Keratinocyte (primary cell): Measurements from ENCODE around the gene WAS. TPM values are rescaled to one million over a fixed set of nuclear protein-coding genes. Genes with fewer than 3 reads are reported as not detected.

ENCODE experiments used
- DNase-seq: peaks from one replicate; pipeline ENCODE4 v3.0.0-alpha.2; 2011; ENCODE audit warnings: low read depth, missing footprints, low spot score
- FAIRE-seq: peaks from 2 replicates; lab custom pipeline; 2011; peaks lifted over from hg19 to GRCh38; lab: Jason Lieb, UNC
- H2AFZ ChIP-seq: 2 replicates; pipeline ENCODE4 v1.6.0; 2012; ENCODE audit warnings: low read length, control low read depth, inconsistent platforms; ENCODE audit not compliant: control insufficient read depth
- H3K27ac ChIP-seq: 2 replicates; pipeline ENCODE4 v1.5.1; 2011; ENCODE audit warnings: low read length; ENCODE audit not compliant: control insufficient read depth, insufficient read depth
- H3K27me3 ChIP-seq: 3 replicates; pipeline ENCODE4 v1.6.0; 2011; ENCODE audit warnings: low read length; ENCODE audit not compliant: control insufficient read depth, insufficient read depth; ENCODE audit errors: extremely low read depth
- H3K36me3 ChIP-seq, 2 experiments: 2 replicates in 1 of 2; 3 replicates in 1 of 2; pipeline ENCODE4 v1.5.1; 2011; ENCODE audit warnings: low read length in 2 of 2, mild to moderate bottlenecking in 1 of 2; ENCODE audit not compliant: control insufficient read depth in 2 of 2, insufficient read depth in 2 of 2; ENCODE audit errors: extremely low read depth in 1 of 2
- H3K4me1 ChIP-seq: 3 replicates; pipeline ENCODE4 v1.5.1; 2011; ENCODE audit warnings: low read length; ENCODE audit not compliant: control insufficient read depth, insufficient read depth; ENCODE audit errors: extremely low read depth
- H3K4me2 ChIP-seq: 3 replicates; pipeline ENCODE4 v1.6.0; 2011; ENCODE audit warnings: low read depth, low read length; ENCODE audit not compliant: control insufficient read depth, insufficient read depth; ENCODE audit errors: extremely low read depth
- H3K4me3 ChIP-seq, 3 experiments: fragments of 200-600 bp in 1 of 3; sonication (generic) in 1 of 3; 2 replicates in 2 of 3; 3 replicates in 1 of 3; pipeline ENCODE4 v1.5.1; 2011 to 2016; ENCODE audit warnings: low read length in 3 of 3, mild to moderate bottlenecking in 3 of 3, control low read depth in 2 of 3, inconsistent platforms in 1 of 3, low read depth in 1 of 3, mixed read lengths in 1 of 3, mixed run types in 1 of 3, moderate library complexity in 1 of 3; ENCODE audit not compliant: control insufficient read depth in 2 of 3, insufficient read depth in 2 of 3; ENCODE audit errors: extremely low read depth in 1 of 3
- H3K79me2 ChIP-seq: 2 replicates; pipeline ENCODE4 v1.6.0; 2012; ENCODE audit warnings: low read length; ENCODE audit not compliant: control insufficient read depth, insufficient read depth
- H3K9ac ChIP-seq: 3 replicates; pipeline ENCODE4 v1.6.0; 2011; ENCODE audit warnings: low read length; ENCODE audit not compliant: control insufficient read depth, insufficient read depth; ENCODE audit errors: extremely low read depth
- H3K9me1 ChIP-seq: 3 replicates; pipeline ENCODE4 v1.6.0; 2011; ENCODE audit warnings: low read length; ENCODE audit not compliant: control insufficient read depth, insufficient read depth; ENCODE audit errors: extremely low read depth
- H3K9me3 ChIP-seq: 2 replicates; pipeline ENCODE4 v1.5.1; 2012; ENCODE audit warnings: low read depth, low read length; ENCODE audit not compliant: control insufficient read depth
- H4K20me1 ChIP-seq: 3 replicates; pipeline ENCODE4 v1.6.0; 2011; ENCODE audit warnings: low read length; ENCODE audit not compliant: control insufficient read depth, insufficient read depth; ENCODE audit errors: extremely low read depth
- CTCF ChIP-seq, 3 experiments: IDR thresholded peaks in 1 of 3; conservative IDR thresholded peaks in 1 of 3; optimal IDR thresholded peaks in 1 of 3; 2 replicates in 2 of 3; 3 replicates in 1 of 3; pipeline versions ENCODE3 to v1.5.1; 2011; ENCODE audit warnings: low read length in 3 of 3, mild to moderate bottlenecking in 3 of 3, moderate library complexity in 2 of 3, control low read depth in 1 of 3, inconsistent platforms in 1 of 3; ENCODE audit not compliant: insufficient read depth in 2 of 3; ENCODE audit errors: extremely low read depth in 1 of 3
- EZH2 ChIP-seq: IDR thresholded peaks from one replicate; pipeline ENCODE4 v1.6.1; 2012; ENCODE audit warnings: inconsistent platforms, mild to moderate bottlenecking, low read length, moderate library complexity
- dilution Hi-C: fragments of 300-500 bp; cut with MboI; formaldehyde crosslinking; loops from one replicate; pipeline ENCODE4 v1.7.0; 2020; ENCODE audit warnings: low sequenced_read_pairs; ENCODE audit not compliant: extremely low pct_ligation_motif_present
- polyA plus RNA-seq, 5 experiments: library from polyadenylated mRNA; depleted of rRNA in 3 of 5; stranded (reverse) in 3 of 5; stranded (forward) in 1 of 5; unstranded in 1 of 5; fragments of >200 nt; gene quantifications; 1 replicate in 1 of 5; 2 replicates in 3 of 5; 3 replicates in 1 of 5; pipeline versions ENCODE4 v1.2.1 to v1.2.3, GENCODE V29; 2011 to 2012; ENCODE audit warnings: missing spikeins in 2 of 5, low read depth in 1 of 5, low replicate concordance in 1 of 5

Gene WAS
- polyA plus RNA-seq, 1 donor (not counting 4 experiments of a cell fraction or from before 2014, with no cell fraction given) = 0.07 TPM

GRCh38 chrX:48695925-48696300 lies 12.3 kb downstream of the WAS start:
- Histone ChIP-seq H4K20me1 (no peaks in the 10 kb centered on the region), H3K79me2 (peaks cover 20% of the 10 kb centered on the region), H3K4me3 (peak overlapping the region; percentile 52 to 71 (median 55)), H3K36me3 (peaks cover 0 to 2% of the 10 kb centered on the region in 2 experiments), H3K27ac (peak overlapping the region; percentile 49), H2AFZ (peak overlapping the region; percentile 85), H3K4me2 (peak overlapping the region; percentile 90), H3K9me3 (no peaks in the 10 kb centered on the region), H3K9me1 (no peaks in the 10 kb centered on the region), H3K27me3 (no peaks in the 10 kb centered on the region), H3K4me1 (peaks cover 8% of the 10 kb centered on the region), H3K9ac (peak overlapping the region; percentile 75)
- no peak for FAIRE-seq
- DNase-seq = no peak
- TF ChIP-seq CTCF (optimal IDR thresholded peaks at IDR 0.05 in 1 of 3, IDR thresholded peaks at IDR 0.05 in 1 of 3, conservative IDR thresholded peaks at IDR 0.05 in 1 of 3; ENCODE audit: extremely low read depth in 1 of 3, insufficient read depth in 2 of 3, low read length in 3 of 3) = no peak
- no peak for TF ChIP-seq EZH2
- dilution Hi-C loops = no loop called here

GRCh38 chrX:48696301-48696908 lies 12.8 kb downstream of the WAS start, which contains the start of gene SUV39H1:
Gene SUV39H1, plus strand, starts transcription at chrX:48696734. Its CDS starts 51 bp downstream, at chrX:48696785.
- H3K27ac ChIP-seq = peak within 1 kb of the TSS; percentile 62
- peaks cover 20% of the 10 kb centered on the region for H3K79me2 ChIP-seq
- TF ChIP-seq CTCF (optimal IDR thresholded peaks at IDR 0.05 in 1 of 3, IDR thresholded peaks at IDR 0.05 in 1 of 3, conservative IDR thresholded peaks at IDR 0.05 in 1 of 3; ENCODE audit: extremely low read depth in 1 of 3, insufficient read depth in 2 of 3, low read length in 3 of 3) = no peak
- no peak for TF ChIP-seq EZH2
- peak; percentile 33 for DNase-seq
- H2AFZ ChIP-seq = peak within 1 kb of the TSS; percentile 85
- peaks cover 8% of the 10 kb centered on the region for H3K4me1 ChIP-seq
- H3K9me1 ChIP-seq = no peaks in the 10 kb centered on the region
- peak within 1 kb of the TSS; percentile 52 to 72 (median 62) for H3K4me3 ChIP-seq
- peak within 1 kb of the TSS; percentile 75 for H3K9ac ChIP-seq
- H3K4me2 ChIP-seq = peak within 1 kb of the TSS; percentile 90
- H3K27me3 ChIP-seq = no peaks in the 10 kb centered on the region
- H4K20me1 ChIP-seq = no peaks in the 10 kb centered on the region
- dilution Hi-C loops = no loop called here
- FAIRE-seq = no peak
- peaks cover 0 to 2% of the 10 kb centered on the region in 2 experiments for H3K36me3 ChIP-seq
- no peaks in the 10 kb centered on the region for H3K9me3 ChIP-seq
